ENCODE results near the gene APOL1.

DNA sequence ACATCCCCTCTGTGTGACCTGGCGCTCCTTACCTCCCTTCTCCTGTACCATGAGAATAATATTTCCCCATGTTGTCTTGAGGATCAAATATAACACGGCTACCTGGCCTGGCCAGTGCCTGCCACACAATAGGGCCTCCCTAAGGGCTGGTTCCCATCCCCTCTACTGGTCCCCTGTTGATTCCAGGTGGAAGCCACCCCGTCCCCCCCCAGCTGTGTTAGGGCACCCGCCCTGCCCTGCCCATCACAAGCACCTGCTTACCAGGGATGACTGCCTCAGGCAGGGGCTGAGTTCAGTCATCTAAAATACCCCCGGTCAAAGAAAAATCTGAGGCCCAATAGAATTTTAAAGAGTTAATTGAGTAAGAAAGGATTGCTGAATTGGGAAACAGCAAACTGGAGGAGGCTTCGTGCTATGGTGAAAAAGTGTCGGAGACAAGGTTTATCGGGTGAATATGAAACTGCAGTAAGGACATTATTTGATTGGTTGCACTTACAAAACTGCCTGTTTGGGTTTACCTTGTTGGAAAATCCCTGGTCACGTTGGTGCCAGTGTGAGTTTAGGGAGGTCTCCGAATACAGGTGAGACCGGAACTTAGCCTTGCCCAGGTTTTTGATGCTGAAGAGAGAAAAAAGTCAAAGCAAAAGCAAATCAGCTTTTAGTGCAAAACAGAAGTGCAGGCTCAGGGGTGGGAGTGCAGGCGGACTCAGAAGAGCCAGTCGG, 5.2 kb downstream of the APOL1 start:
- TF ChIP-seq, protein P1, sequence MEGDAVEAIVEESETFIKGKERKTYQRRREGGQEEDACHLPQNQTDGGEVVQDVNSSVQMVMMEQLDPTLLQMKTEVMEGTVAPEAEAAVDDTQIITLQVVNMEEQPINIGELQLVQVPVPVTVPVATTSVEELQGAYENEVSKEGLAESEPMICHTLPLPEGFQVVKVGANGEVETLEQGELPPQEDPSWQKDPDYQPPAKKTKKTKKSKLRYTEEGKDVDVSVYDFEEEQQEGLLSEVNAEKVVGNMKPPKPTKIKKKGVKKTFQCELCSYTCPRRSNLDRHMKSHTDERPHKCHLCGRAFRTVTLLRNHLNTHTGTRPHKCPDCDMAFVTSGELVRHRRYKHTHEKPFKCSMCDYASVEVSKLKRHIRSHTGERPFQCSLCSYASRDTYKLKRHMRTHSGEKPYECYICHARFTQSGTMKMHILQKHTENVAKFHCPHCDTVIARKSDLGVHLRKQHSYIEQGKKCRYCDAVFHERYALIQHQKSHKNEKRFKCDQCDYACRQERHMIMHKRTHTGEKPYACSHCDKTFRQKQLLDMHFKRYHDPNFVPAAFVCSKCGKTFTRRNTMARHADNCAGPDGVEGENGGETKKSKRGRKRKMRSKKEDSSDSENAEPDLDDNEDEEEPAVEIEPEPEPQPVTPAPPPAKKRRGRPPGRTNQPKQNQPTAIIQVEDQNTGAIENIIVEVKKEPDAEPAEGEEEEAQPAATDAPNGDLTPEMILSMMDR (conservative IDR thresholded peaks at IDR 0.05 in 1 of 2, IDR thresholded peaks at IDR 0.05 in 1 of 2; ENCODE audit: low read depth in 1 of 2, low read length in 2 of 2), result no peak
- TF ChIP-seq EZH2 (IDR thresholded peaks at IDR 0.05; ENCODE audit: low read length, missing control alignments), result no peak
